Measurements from ENCODE around the gene PAPSS2. TPM values are rescaled to one million over a fixed set of nuclear protein-coding genes. Genes with fewer than 3 reads are reported as not detected.
A peak's percentile ranks its signal among the peaks of the same experiment; 100 is the strongest.
"Not testable (repeated sequence)": the region's sequence is repeated elsewhere in the genome, so short reads cannot be mapped to it uniquely, and the experiment has no call there.

PAPSS2 gene
- total RNA-seq, 1 experiment from 2014 or later: 25.8 TPM

DNA sequence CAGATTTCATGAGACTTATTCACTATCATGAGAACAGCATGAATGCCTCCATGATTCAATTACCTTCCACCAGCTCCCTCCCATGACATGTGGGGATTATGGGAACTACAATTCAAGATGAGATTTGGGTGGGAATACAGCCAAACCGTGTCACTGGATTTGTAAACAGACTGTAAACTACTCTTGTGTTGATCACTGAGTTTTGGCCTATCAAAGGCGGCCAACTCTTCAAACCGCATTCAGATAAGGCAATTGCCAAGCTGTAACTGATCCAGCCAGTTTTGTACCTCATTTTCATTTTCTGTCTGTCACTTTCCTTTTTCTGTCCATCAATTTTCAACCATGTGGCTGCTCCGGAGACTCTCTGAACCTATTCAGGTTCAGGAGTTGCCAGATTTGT, 27.2 kb upstream of the PAPSS2 start:
- Histone ChIP-seq H3K27me3 (ENCODE audit: control insufficient read depth, insufficient read depth, low read length) (no peaks in the 10 kb centered on the region), H3K36me3 (replicated peaks; ENCODE audit: control insufficient read depth, insufficient read depth, low read length) (no peaks in the 10 kb centered on the region; the same call in 1 of the 2 replicates), H3K4me3 (ENCODE audit: insufficient read depth, low read depth, low read length) (no peak overlapping the region)
- no peak for DNase-seq

DNA sequence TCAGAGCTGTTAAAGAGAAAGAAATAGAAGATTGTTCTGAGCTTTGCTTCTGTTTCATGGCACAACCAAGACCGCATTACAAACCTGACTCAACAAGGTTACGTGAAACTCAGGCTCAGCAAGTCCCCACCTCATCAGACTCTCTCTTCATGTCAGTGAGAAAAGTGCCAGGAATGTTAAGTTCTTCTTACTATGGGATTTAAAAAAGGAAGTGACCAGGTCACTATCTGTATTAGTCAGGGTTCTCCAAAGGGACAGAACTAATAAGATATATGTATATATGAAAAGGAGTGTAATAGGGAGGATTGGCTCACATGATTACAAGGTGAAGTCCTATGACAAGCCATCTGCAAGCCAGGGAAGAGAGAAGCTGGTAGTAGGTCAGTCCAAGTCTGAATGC, 25.4 kb upstream of the PAPSS2 start:
- no peak for DNase-seq
- Histone ChIP-seq H3K36me3 (replicated peaks; ENCODE audit: control insufficient read depth, insufficient read depth, low read length) (no peaks in the 10 kb centered on the region; the same call in 1 of the 2 replicates), H3K4me3 (ENCODE audit: insufficient read depth, low read depth, low read length) (no peak overlapping the region), H3K27me3 (ENCODE audit: control insufficient read depth, insufficient read depth, low read length) (no peaks in the 10 kb centered on the region)

GRCh38 chr10:87635498-87636312, 24.0 kb upstream of the PAPSS2 start:
- no peaks in the 10 kb centered on the region for H3K27me3 ChIP-seq (ENCODE audit: control insufficient read depth, insufficient read depth, low read length)
- no peak overlapping the region for H3K4me3 ChIP-seq (ENCODE audit: insufficient read depth, low read depth, low read length)
- no peaks in the 10 kb centered on the region; the same call in 1 of the 2 replicates for H3K36me3 ChIP-seq (replicated peaks; ENCODE audit: control insufficient read depth, insufficient read depth, low read length)
- no peak for DNase-seq

GRCh38 chr10:87636313-87636915, 23.3 kb upstream of the PAPSS2 start:
- Histone ChIP-seq H3K27me3 (ENCODE audit: control insufficient read depth, insufficient read depth, low read length) (no peaks in the 10 kb centered on the region), H3K36me3 (replicated peaks; ENCODE audit: control insufficient read depth, insufficient read depth, low read length) (no peaks in the 10 kb centered on the region; the same call in 1 of the 2 replicates), H3K4me3 (ENCODE audit: insufficient read depth, low read depth, low read length) (no peak overlapping the region)
- DNase-seq: no peak

GRCh38 chr10:87639493-87639892, 20.2 kb upstream of the PAPSS2 start:
- no peak for DNase-seq
- Histone ChIP-seq H3K27me3 (ENCODE audit: control insufficient read depth, insufficient read depth, low read length) (no peaks in the 10 kb centered on the region), H3K4me3 (ENCODE audit: insufficient read depth, low read depth, low read length) (no peak overlapping the region), H3K36me3 (replicated peaks; ENCODE audit: control insufficient read depth, insufficient read depth, low read length) (no peaks in the 10 kb centered on the region)

GRCh38 chr10:87640043-87640442, 19.6 kb upstream of the PAPSS2 start:
- no peak for DNase-seq
- no peak overlapping the region for H3K4me3 ChIP-seq (ENCODE audit: insufficient read depth, low read depth, low read length)
- H3K27me3 ChIP-seq (ENCODE audit: control insufficient read depth, insufficient read depth, low read length): no peaks in the 10 kb centered on the region
- H3K36me3 ChIP-seq (replicated peaks; ENCODE audit: control insufficient read depth, insufficient read depth, low read length): no peaks in the 10 kb centered on the region

DNA sequence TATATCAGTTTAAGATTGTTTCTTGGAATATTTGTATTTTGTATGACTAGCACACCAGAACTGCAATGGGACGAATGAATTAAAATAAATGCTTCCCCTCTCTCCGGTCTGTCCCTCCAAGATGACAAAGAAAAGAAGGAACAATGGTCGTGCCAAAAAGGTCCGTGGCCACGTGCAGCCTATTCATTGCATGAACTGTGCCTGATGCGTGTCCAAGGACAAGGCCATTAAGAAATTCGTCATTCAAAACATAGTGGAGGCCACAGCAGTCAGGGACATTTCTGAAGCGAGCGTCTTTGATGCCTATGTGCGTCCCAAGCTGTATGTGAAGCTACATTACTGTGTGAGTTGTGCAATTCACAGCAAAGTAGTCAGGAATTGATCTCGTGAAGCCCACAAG, 17.2 kb upstream of the PAPSS2 start:
- Histone ChIP-seq H3K4me3 (ENCODE audit: insufficient read depth, low read depth, low read length) (no peak overlapping the region), H3K36me3 (replicated peaks; ENCODE audit: control insufficient read depth, insufficient read depth, low read length) (no peaks in the 10 kb centered on the region), H3K27me3 (ENCODE audit: control insufficient read depth, insufficient read depth, low read length) (no peaks in the 10 kb centered on the region)
- no peak for DNase-seq

DNA sequence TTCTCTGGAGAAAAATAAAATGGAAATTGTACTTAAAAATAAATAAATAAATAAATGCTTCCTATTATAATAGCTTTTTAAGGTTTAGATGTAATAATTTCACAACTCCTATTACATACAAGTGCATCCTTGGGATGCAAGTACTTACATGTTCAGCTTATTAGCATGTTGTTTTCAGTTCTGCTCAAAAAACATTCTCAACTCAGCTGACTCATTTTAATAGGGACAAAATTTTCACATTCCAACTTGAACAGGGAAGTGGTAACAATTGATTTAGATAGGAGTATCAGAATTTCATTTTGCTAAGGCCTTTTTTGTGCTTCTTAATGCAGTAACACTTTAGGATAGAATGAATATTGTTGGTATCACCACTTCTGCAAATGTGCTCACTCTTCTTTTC, 16.7 kb upstream of the PAPSS2 start:
- Histone ChIP-seq H3K36me3 (replicated peaks; ENCODE audit: control insufficient read depth, insufficient read depth, low read length) (no peaks in the 10 kb centered on the region), H3K27me3 (ENCODE audit: control insufficient read depth, insufficient read depth, low read length) (no peaks in the 10 kb centered on the region), H3K4me3 (ENCODE audit: insufficient read depth, low read depth, low read length) (no peak overlapping the region)
- DNase-seq: no peak

GRCh38 chr10:87643920-87644319, 15.8 kb upstream of the PAPSS2 start:
- Histone ChIP-seq H3K36me3 (replicated peaks; ENCODE audit: control insufficient read depth, insufficient read depth, low read length) (no peaks in the 10 kb centered on the region), H3K27me3 (ENCODE audit: control insufficient read depth, insufficient read depth, low read length) (no peaks in the 10 kb centered on the region), H3K4me3 (ENCODE audit: insufficient read depth, low read depth, low read length) (no peak overlapping the region)
- no peak for DNase-seq

DNA sequence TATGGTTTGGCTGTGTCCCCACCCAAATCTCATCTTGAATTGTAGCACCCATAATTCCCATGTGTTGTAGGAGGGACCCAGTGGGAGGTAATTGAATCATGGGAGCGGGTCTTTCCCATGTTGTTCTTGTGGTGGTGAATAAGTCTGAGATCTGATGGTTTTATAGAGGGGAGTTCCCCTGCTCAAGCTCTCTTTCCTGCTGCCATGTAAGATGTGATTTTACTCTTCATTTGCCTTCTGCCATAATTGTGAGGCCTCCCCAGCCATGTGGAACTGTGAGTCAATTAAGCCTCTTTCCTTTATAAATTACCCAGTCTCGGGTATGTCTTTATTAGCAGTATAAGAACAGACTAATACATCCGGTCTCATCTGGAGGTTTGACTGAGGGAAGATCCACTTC, 15.2 kb upstream of the PAPSS2 start:
- not testable (repeated sequence) for H3K27me3 ChIP-seq (ENCODE audit: control insufficient read depth, insufficient read depth, low read length); H3K36me3 ChIP-seq (replicated peaks; ENCODE audit: control insufficient read depth, insufficient read depth, low read length); H3K4me3 ChIP-seq (ENCODE audit: insufficient read depth, low read depth, low read length); DNase-seq

DNA sequence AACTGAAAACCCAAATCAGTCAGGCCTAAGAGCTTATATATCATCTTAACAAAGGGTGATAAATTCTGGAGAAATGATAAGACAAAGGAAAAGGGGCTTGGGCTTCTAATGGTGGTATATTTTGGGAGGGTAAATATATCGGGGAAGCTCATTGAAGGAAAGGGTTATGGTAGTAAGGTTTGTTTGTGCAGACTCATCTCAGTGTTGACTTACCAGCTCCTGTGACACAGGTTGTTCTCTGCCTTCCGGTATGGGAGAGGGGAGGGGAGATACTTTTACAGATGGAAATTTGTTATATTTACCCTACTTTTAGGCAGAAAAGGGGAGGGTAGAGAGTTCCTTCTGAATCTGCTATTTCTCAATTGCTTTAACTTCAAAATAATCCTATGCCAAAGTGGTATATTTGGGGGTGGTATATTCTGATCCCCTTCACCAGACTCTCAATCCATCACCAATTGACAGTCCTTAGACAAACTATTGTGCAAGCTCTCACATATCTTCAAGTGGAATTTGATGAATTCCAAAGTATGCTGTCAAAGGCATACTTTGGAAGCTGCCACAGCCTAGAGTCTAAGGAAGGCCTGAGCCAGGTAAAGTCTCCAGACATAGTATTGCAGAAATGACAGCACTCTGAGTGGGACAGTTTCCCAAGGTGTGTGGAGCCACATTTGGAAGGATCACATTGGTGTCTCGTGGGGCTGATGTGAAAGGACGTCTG, 13.3 kb upstream of the PAPSS2 start:
- H3K4me3 ChIP-seq (ENCODE audit: insufficient read depth, low read depth, low read length): no peak overlapping the region
- no peaks in the 10 kb centered on the region for H3K27me3 ChIP-seq (ENCODE audit: control insufficient read depth, insufficient read depth, low read length)
- no peak for DNase-seq
- H3K36me3 ChIP-seq (replicated peaks; ENCODE audit: control insufficient read depth, insufficient read depth, low read length): no peaks in the 10 kb centered on the region

DNA sequence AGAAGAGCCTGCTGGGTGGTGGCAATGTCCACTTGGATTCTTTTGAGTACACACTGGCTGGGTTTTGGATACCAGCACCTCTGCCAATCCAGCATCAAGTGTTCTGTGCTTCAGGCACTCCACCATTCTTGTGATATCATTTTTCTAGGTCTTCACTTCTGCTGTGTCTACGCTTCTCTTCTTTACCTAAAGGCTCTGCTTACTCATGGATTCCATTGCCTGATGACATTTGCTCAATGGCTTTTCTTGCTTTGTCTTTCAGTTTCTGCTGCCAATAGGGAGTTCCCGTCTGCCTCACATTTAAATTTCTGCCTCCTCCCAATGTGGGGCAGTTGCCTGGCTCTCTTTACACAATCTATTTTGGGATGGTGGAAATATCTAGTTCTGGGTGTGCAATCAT, 12.7 kb upstream of the PAPSS2 start:
- DNase-seq: no peak
- no peaks in the 10 kb centered on the region for H3K27me3 ChIP-seq (ENCODE audit: control insufficient read depth, insufficient read depth, low read length)
- no peak overlapping the region for H3K4me3 ChIP-seq (ENCODE audit: insufficient read depth, low read depth, low read length)
- H3K36me3 ChIP-seq (replicated peaks; ENCODE audit: control insufficient read depth, insufficient read depth, low read length): no peaks in the 10 kb centered on the region

DNA sequence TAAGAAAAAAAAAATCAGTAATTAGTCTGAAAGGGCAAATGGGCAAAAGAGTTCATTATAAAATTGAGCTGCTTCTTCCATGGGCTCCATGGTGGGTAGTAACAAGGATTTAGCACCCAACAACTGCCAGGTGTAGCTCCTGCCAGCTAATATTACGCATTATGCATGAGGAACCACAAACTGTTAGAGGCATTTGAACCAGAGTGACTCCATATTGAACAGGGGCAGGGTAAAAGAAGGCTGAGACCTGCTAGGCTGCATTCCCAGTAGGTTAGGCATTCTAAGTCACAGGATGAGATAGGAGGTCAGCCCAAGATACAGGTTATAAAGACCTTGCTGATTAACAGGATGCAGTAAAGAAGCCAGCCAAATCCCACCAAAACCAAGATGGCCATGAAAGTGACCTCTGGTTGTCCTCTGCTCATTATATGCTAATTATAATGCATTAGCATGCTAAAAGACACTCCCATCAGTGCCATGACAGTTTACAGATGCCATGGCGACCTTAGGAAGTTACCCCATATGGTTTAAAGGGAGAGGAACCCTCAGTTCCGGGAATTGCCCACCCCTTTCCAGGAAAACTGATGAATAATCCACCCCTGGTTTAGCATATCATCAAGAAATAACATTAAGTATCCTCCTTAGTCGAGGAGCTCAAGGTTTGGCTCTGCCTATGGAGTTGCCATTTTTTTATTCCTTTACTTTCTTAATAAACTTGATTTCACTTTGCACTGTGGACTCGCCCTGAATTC, 8.7 kb upstream of the PAPSS2 start:
- DNase-seq: no peak
- no peak overlapping the region for H3K4me3 ChIP-seq (ENCODE audit: insufficient read depth, low read depth, low read length)

GRCh38 chr10:87651801-87652200, 7.9 kb upstream of the PAPSS2 start:
- DNase-seq: peak; percentile 48
- H3K4me3 ChIP-seq (ENCODE audit: insufficient read depth, low read depth, low read length): no peak overlapping the region
- H3K27me3 ChIP-seq (ENCODE audit: control insufficient read depth, insufficient read depth, low read length): no peaks in the 10 kb centered on the region
- no peaks in the 10 kb centered on the region for H3K36me3 ChIP-seq (replicated peaks; ENCODE audit: control insufficient read depth, insufficient read depth, low read length)

More for the DNA sequence above, 8.7 kb upstream of the PAPSS2 start:
- H3K27me3 ChIP-seq (ENCODE audit: control insufficient read depth, insufficient read depth, low read length): no peaks in the 10 kb centered on the region
- H3K36me3 ChIP-seq (replicated peaks; ENCODE audit: control insufficient read depth, insufficient read depth, low read length): no peaks in the 10 kb centered on the region
